ENCODE results near the gene OR10A6. TPM values are rescaled to one million over a fixed set of nuclear protein-coding genes. Genes with fewer than 3 reads are reported as not detected.

The OR10A6 gene, protein sequence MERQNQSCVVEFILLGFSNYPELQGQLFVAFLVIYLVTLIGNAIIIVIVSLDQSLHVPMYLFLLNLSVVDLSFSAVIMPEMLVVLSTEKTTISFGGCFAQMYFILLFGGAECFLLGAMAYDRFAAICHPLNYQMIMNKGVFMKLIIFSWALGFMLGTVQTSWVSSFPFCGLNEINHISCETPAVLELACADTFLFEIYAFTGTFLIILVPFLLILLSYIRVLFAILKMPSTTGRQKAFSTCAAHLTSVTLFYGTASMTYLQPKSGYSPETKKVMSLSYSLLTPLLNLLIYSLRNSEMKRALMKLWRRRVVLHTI
- total RNA-seq = not detected in 2 replicates
- 0.04 TPM in 1 of 2 replicates, not detected in the other for polyA plus RNA-seq

DNA sequence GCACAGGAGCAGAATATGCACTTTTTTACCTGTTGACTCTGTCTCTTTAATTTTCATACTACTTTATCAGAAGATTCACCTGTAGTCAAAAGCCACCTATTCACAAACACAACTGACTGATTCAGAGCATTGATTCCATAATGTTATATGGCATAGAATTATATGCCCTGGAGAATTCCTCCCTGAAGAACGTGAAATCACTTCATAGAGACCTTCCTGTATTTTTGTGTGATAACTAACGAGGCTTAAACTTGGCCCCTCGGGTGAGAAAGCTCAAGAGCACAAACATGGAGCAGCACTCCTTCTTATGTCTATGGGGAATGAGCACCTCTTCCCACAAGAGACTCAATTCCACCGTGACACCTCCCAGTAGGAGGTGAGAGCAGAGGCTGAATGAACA, at the start of gene OR10A6:
Gene OR10A6 (minus strand): TSS at position 101 of the 400 bp plus-strand sequence. CDS start 2,606 bp downstream, outside the sequence.
- Histone ChIP-seq H3K4me2 (no peak within 1 kb of the TSS), H3K27ac (no peak within 1 kb of the TSS), H4K20me1 (ENCODE audit: insufficient read depth, poor library complexity, severe bottlenecking) (no peaks in the 10 kb centered on the region), H3K9me2 (replicated peaks; ENCODE audit: insufficient read depth) (no peaks in the 10 kb centered on the region), H3K27me3 (no peaks in the 10 kb centered on the region), H3K9me3 (ENCODE audit: low read depth) (no peaks in the 10 kb centered on the region), H3K4me1 (ENCODE audit: insufficient read depth) (no peaks in the 10 kb centered on the region), H2AFZ (no peak within 1 kb of the TSS), H3K79me2 (no peaks in the 10 kb centered on the region), H3K4me3 (no peak within 1 kb of the TSS), H3K36me3 (replicated peaks; ENCODE audit: insufficient read depth, low read depth) (no peaks in the 10 kb centered on the region)
- no peak for TF ChIP-seq EZH2 (IDR thresholded peaks at IDR 0.05; ENCODE audit: borderline replicate concordance)
- no peak for TF ChIP-seq EZH2phosphoT487 (IDR thresholded peaks at IDR 0.05; ENCODE audit: low read depth, severe bottlenecking, unreplicated experiment)
- TF ChIP-seq, protein P1, sequence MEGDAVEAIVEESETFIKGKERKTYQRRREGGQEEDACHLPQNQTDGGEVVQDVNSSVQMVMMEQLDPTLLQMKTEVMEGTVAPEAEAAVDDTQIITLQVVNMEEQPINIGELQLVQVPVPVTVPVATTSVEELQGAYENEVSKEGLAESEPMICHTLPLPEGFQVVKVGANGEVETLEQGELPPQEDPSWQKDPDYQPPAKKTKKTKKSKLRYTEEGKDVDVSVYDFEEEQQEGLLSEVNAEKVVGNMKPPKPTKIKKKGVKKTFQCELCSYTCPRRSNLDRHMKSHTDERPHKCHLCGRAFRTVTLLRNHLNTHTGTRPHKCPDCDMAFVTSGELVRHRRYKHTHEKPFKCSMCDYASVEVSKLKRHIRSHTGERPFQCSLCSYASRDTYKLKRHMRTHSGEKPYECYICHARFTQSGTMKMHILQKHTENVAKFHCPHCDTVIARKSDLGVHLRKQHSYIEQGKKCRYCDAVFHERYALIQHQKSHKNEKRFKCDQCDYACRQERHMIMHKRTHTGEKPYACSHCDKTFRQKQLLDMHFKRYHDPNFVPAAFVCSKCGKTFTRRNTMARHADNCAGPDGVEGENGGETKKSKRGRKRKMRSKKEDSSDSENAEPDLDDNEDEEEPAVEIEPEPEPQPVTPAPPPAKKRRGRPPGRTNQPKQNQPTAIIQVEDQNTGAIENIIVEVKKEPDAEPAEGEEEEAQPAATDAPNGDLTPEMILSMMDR (IDR thresholded peaks at IDR 0.05; ENCODE audit: poor library complexity) = no peak
- 84% methylated on average over 4 of the region's 4 CpGs for WGBS (ENCODE audit: low lambda C conversion rate, missing lambda C conversion rate)
- no peak for DNase-seq (ENCODE audit: low spot score)

DNA sequence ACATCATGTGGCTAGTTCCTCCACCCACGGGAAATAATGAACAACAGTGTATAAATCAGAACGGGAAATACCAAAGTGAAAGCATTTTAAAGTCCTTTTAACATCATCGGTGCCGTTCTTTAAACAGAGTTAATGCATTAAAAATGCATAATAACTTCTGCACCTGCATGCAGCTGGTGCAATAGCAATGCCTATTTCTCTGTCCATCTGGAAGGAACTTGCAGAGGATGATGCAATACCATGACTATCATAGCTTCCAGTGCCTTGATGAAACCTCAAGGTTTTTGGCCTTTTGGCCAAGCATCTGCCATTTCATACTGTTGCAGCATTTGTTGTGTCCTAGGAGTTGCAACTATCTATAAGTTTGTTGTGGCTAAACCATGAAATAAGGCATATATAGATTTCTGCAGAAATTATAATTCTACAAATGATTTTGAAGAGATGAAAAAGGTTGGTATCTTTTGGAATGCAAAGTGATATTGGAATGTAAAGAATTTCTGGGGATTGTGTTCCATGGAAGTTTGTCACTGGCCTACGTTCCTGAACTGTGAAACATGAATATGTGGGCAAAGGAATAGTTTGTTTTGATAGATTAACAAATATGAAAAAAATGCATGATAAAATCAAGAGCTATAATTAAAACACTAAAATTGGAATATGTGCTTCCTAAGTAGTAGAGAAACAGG, 46.3 kb upstream of the OR10A6 start:
- Histone ChIP-seq H3K4me3 (no peak overlapping the region), H3K9me3 (ENCODE audit: low read depth) (no peaks in the 10 kb centered on the region), H3K27me3 (no peaks in the 10 kb centered on the region), H3K79me2 (no peaks in the 10 kb centered on the region), H3K27ac (no peak overlapping the region), H3K36me3 (replicated peaks; ENCODE audit: insufficient read depth, low read depth) (no peaks in the 10 kb centered on the region), H4K20me1 (ENCODE audit: insufficient read depth, poor library complexity, severe bottlenecking) (no peaks in the 10 kb centered on the region), H2AFZ (no peak overlapping the region), H3K9me2 (replicated peaks; ENCODE audit: insufficient read depth) (no peaks in the 10 kb centered on the region), H3K4me1 (ENCODE audit: insufficient read depth) (no peaks in the 10 kb centered on the region), H3K4me2 (no peak overlapping the region)
- TF ChIP-seq, protein P1 (IDR thresholded peaks at IDR 0.05; ENCODE audit: poor library complexity) = no peak
- no peak for TF ChIP-seq EZH2phosphoT487 (IDR thresholded peaks at IDR 0.05; ENCODE audit: low read depth, severe bottlenecking, unreplicated experiment)
- TF ChIP-seq EZH2 (IDR thresholded peaks at IDR 0.05; ENCODE audit: borderline replicate concordance) = no peak
- 78% methylated on average over 5 of the region's 5 CpGs for WGBS (ENCODE audit: low lambda C conversion rate, missing lambda C conversion rate)
- no peak for DNase-seq (ENCODE audit: low spot score)

DNA sequence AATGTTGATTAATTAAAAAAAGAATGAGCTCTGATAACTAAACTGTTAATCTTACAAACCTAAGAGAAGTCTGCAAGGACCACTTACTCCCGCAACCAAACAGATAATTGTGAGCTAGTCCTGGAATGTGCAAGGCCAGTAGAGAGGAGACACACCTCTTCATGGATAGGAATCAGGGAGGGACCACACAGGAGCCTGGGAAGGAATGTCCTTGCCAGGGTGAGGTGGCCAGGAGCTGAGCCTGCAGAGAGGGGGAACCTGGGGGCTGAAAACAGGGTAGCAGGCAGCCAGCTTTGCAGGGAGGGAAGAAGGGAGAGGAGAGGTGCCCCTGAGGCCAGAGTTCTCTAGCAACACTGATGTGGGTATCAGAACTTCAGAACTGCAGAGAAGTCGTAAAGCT, 43.6 kb upstream of the OR10A6 start:
- H3K36me3 ChIP-seq (replicated peaks; ENCODE audit: insufficient read depth, low read depth) = no peaks in the 10 kb centered on the region
- no peak overlapping the region for H3K27ac ChIP-seq
- DNase-seq (ENCODE audit: low spot score) = no peak
- no peak overlapping the region for H3K4me3 ChIP-seq
- no peaks in the 10 kb centered on the region for H3K27me3 ChIP-seq
- TF ChIP-seq, protein P1 (IDR thresholded peaks at IDR 0.05; ENCODE audit: poor library complexity) = no peak
- no peak for TF ChIP-seq EZH2 (IDR thresholded peaks at IDR 0.05; ENCODE audit: borderline replicate concordance)
- TF ChIP-seq EZH2phosphoT487 (IDR thresholded peaks at IDR 0.05; ENCODE audit: low read depth, severe bottlenecking, unreplicated experiment) = no peak
- H3K9me2 ChIP-seq (replicated peaks; ENCODE audit: insufficient read depth) = no peaks in the 10 kb centered on the region
- H3K79me2 ChIP-seq = no peaks in the 10 kb centered on the region
- 83% methylated on average over 2 of the region's 2 CpGs for WGBS (ENCODE audit: low lambda C conversion rate, missing lambda C conversion rate)
- H3K9me3 ChIP-seq (ENCODE audit: low read depth) = no peaks in the 10 kb centered on the region
- no peak overlapping the region for H2AFZ ChIP-seq
- no peak overlapping the region for H3K4me2 ChIP-seq
- H4K20me1 ChIP-seq (ENCODE audit: insufficient read depth, poor library complexity, severe bottlenecking) = no peaks in the 10 kb centered on the region
- no peaks in the 10 kb centered on the region for H3K4me1 ChIP-seq (ENCODE audit: insufficient read depth)

All from hepatocyte (in vitro differentiated cells).